Measurements from ENCODE around the gene TMC8. TPM values are rescaled to one million over a fixed set of nuclear protein-coding genes. Genes with fewer than 3 reads are reported as not detected.

The TMC8 gene
- total and polyA plus RNA-seq, 2 donors (not counting 3 experiments of a cell fraction or from before 2014, with no cell fraction given), result 0.07 to 1.3 TPM

- Histone ChIP-seq H3K27ac (ENCODE audit: insufficient read depth, low read depth, low read length) (no peak overlapping the region), H4K20me1 (replicated peaks; ENCODE audit: control insufficient read depth, extremely low read depth, insufficient read depth, low read length) (no peaks in the 10 kb centered on the region), H3K79me2 (ENCODE audit: control insufficient read depth, insufficient read depth, low read length) (no peaks in the 10 kb centered on the region), H3K4me3 (replicated peaks in 1 of 3; ENCODE audit: insufficient read depth in 1 of 3, low read depth in 1 of 3, low read length in 3 of 3) (no peak overlapping the region), H3K4me1 (ENCODE audit: control insufficient read depth, extremely low read depth, insufficient read depth, low read length) (peaks cover 11% of the 10 kb centered on the region), H3K27me3 (ENCODE audit: control insufficient read depth in 2 of 2, insufficient read depth in 2 of 2, low read length in 2 of 2) (no peaks in the 10 kb centered on the region), H3K36me3 (ENCODE audit: control insufficient read depth in 2 of 2, extremely low read depth in 1 of 2, insufficient read depth in 2 of 2, low read length in 2 of 2) (no peaks in the 10 kb centered on the region), H2AFZ (ENCODE audit: low read depth, low read length) (no peak overlapping the region), H3K4me2 (ENCODE audit: insufficient read depth, low read length) (no peak overlapping the region), H3K9me1 (replicated peaks; ENCODE audit: control insufficient read depth, extremely low read depth, insufficient read depth, low read length) (no peaks in the 10 kb centered on the region), H3K9me3 (replicated peaks; ENCODE audit: control insufficient read depth, insufficient read depth, low read length) (no peaks in the 10 kb centered on the region), H3K9ac (replicated peaks; ENCODE audit: extremely low read depth, insufficient read depth, low read length) (no peak overlapping the region)
- DNase-seq (ENCODE audit: low read depth, low spot score) (peak; percentile 52), FAIRE-seq (peak; percentile 80)
- BruUV-seq (replicated peaks), result no TSS peak
- TF ChIP-seq CTCF (IDR thresholded peaks at IDR 0.05; ENCODE audit: extremely low read depth in 1 of 2, insufficient read depth in 1 of 2, low read depth in 1 of 2, low read length in 2 of 2) (peak; percentile 53 to 76), EZH2 (IDR thresholded peaks at IDR 0.05; ENCODE audit: borderline replicate concordance, low read depth, low read length, severe bottlenecking) (no peak)
- ChIA-PET POLR2A (no interaction called here), CTCF (interaction anchor here (1.1 to 3.1 kb wide), 12 partner anchors 8 to 117 kb away, joined by 3 to 18 read pairs (median 7); no protein-coding TSS in a partner anchor)
- dilution Hi-C loops (cut with MboI; ENCODE audit: extremely low pct_ligation_motif_present, low sequenced_read_pairs), result no loop called here
- intact Hi-C loops (cut with micrococcal nuclease), result loop anchor here (1.0 to 5.0 kb wide), 2 partner anchors 22 to 33 kb away; partner anchors contain the start of gene SYNGR2
Observed at GRCh38 chr17:78133971-78134898, 3.7 kb downstream of the TMC8 start.

- Histone ChIP-seq H3K9me1 (replicated peaks; ENCODE audit: control insufficient read depth, extremely low read depth, insufficient read depth, low read length) (no peaks in the 10 kb centered on the region), H2AFZ (ENCODE audit: low read depth, low read length) (no peak overlapping the region), H3K27ac (ENCODE audit: insufficient read depth, low read depth, low read length) (no peak overlapping the region), H3K9ac (replicated peaks; ENCODE audit: extremely low read depth, insufficient read depth, low read length) (no peak overlapping the region), H3K36me3 (ENCODE audit: control insufficient read depth in 2 of 2, extremely low read depth in 1 of 2, insufficient read depth in 2 of 2, low read length in 2 of 2) (no peaks in the 10 kb centered on the region), H3K4me3 (replicated peaks in 1 of 3; ENCODE audit: insufficient read depth in 1 of 3, low read depth in 1 of 3, low read length in 3 of 3) (no peak overlapping the region), H3K27me3 (ENCODE audit: control insufficient read depth in 2 of 2, insufficient read depth in 2 of 2, low read length in 2 of 2) (no peaks in the 10 kb centered on the region), H3K4me1 (ENCODE audit: control insufficient read depth, extremely low read depth, insufficient read depth, low read length) (peaks cover 10% of the 10 kb centered on the region), H3K9me3 (replicated peaks; ENCODE audit: control insufficient read depth, insufficient read depth, low read length) (no peaks in the 10 kb centered on the region), H4K20me1 (replicated peaks; ENCODE audit: control insufficient read depth, extremely low read depth, insufficient read depth, low read length) (no peaks in the 10 kb centered on the region), H3K79me2 (ENCODE audit: control insufficient read depth, insufficient read depth, low read length) (no peaks in the 10 kb centered on the region), H3K4me2 (ENCODE audit: insufficient read depth, low read length) (no peak overlapping the region)
- no peak for DNase-seq (ENCODE audit: low read depth, low spot score)
- ChIA-PET POLR2A (no interaction called here), CTCF (interaction anchor here (1.1 to 3.1 kb wide), 13 partner anchors 8 to 116 kb away, joined by 3 to 18 read pairs (median 6); partner anchors contain the start of genes AFMID and TK1)
- dilution Hi-C loops (cut with MboI; ENCODE audit: extremely low pct_ligation_motif_present, low sequenced_read_pairs), result no loop called here
- no peak for FAIRE-seq
- BruUV-seq (replicated peaks), result no TSS peak
- TF ChIP-seq POLR2AphosphoS5 (IDR thresholded peaks at IDR 0.05; ENCODE audit: insufficient read depth, low read depth, low read length) (no peak), MAX (IDR thresholded peaks at IDR 0.05; ENCODE audit: insufficient read depth, insufficient read length) (no peak), POLR2A (IDR thresholded peaks at IDR 0.05; ENCODE audit: low read depth, low read length) (no peak), MYC (IDR thresholded peaks at IDR 0.05; ENCODE audit: low read depth, low read length) (no peak), FOS (IDR thresholded peaks at IDR 0.05; ENCODE audit: borderline replicate concordance, insufficient read depth, low read length) (no peak), GATA2 (IDR thresholded peaks at IDR 0.05; ENCODE audit: insufficient read depth, insufficient read length, low read depth, low read length) (no peak), EZH2 (IDR thresholded peaks at IDR 0.05; ENCODE audit: borderline replicate concordance, low read depth, low read length, severe bottlenecking) (no peak), CTCF (IDR thresholded peaks at IDR 0.05; ENCODE audit: extremely low read depth in 1 of 2, insufficient read depth in 1 of 2, low read depth in 1 of 2, low read length in 2 of 2) (no peak), JUN (IDR thresholded peaks at IDR 0.05; ENCODE audit: borderline replicate concordance, insufficient read depth, insufficient read length, low read depth) (no peak)
- intact Hi-C loops (cut with micrococcal nuclease), result loop anchor here (1.0 to 5.0 kb wide), 2 partner anchors 23 to 32 kb away; partner anchors contain the start of gene SYNGR2
Observed at GRCh38 chr17:78134899-78135385, 4.4 kb downstream of the TMC8 start.
